Prostate gland (tissue), 2 donors: ENCODE results near the gene ZNF821.
A peak's percentile ranks its signal among the peaks of the same experiment; 100 is the strongest.

Experiments
- CTCF ChIP-seq, 4 experiments: fragments of 200-600 bp in 2 of 4; fragments of 450-650 bp in 2 of 4; sonication (generic) in 2 of 4; IDR thresholded peaks; 1 replicate in 3 of 4; 2 replicates in 1 of 4; pipeline ENCODE4 v1.5.1; 2016 to 2019; ENCODE audit warnings: antibody characterized with exemption in 4 of 4, mild to moderate bottlenecking in 2 of 4, moderate library complexity in 2 of 4
- POLR2A ChIP-seq: fragments of 450-650 bp; IDR thresholded peaks from one replicate; pipeline ENCODE4 v1.6.1; 2016; ENCODE audit warnings: antibody characterized with exemption, mild to moderate bottlenecking
- POLR2AphosphoS5 ChIP-seq: sonication (generic); formaldehyde crosslinking; IDR thresholded peaks from one replicate; pipeline ENCODE4 v1.6.1; 2017; ENCODE audit warnings: antibody characterized with exemption

DNA sequence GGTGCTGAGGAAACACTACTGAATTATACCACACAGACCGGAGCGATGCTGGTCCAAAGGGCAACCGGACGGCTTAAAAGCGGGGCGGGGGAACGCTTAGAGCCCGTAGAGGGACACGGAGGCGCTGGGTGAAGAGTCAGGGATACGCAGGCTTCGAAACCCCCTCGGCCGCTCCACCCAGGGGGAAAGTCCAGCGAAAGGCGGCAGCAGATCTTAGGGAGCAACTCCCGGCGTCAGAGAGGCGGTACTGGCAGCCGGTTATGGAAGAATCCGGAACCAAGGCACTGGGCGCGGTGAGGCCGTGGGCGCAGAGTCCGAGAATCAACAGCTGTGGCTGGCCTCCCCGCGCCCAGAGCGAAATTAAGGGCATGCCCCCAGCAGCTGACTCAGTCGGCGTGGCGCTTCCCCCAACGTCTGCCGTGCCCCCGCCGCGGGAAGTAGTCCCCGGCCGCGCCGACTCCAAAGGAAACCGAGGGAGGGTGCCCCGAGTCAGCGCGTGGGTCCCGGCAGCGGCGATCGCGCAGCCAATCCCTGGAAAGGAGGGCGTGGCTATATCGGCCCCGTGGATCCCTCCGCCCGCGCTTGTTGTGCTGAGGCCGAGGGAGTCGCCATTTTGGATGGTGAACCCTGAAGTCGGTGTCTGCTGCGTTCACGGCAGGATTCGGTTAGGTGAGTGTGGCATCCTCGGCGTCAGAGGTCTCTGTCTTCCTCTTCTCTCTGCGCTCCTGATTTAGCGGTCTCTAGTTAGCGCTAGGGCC lies 11.1 kb upstream of the ZNF821 start, which contains the start of gene IST1:
- TF ChIP-seq CTCF (IDR thresholded peaks at IDR 0.05) (peak in 1 of 4 experiments; percentile 24), POLR2A (peak; percentile 94), POLR2AphosphoS5 (peak; percentile 98)
